Tibial artery (tissue), 4 donors: ENCODE data around the gene FOXJ2.

Experiments used
- DNase-seq, 2 donors: peaks; one replicate each; pipeline ENCODE4 v3.0.0-alpha.2; 2019
- H3K27ac ChIP-seq, 2 donors: fragments of 200-600 bp; sonication (generic) in 1 of 2; 1 replicate in 1 of 2; 2 replicates in 1 of 2; pipeline ENCODE4 v1.5.1; 2018 to 2019; ENCODE audit warnings: mild to moderate bottlenecking in 1 of 2
- H3K27me3 ChIP-seq, 2 donors: fragments of 200-600 bp; sonication (generic) in 1 of 2; one replicate each; pipeline versions ENCODE4 v1.5.1 to v1.6.0; 2016 to 2019
- H3K36me3 ChIP-seq, 3 donors: fragments of 200-600 bp; sonication (generic) in 2 of 3; one replicate each; pipeline ENCODE4 v1.5.1; 2016 to 2019; ENCODE audit warnings: mild to moderate bottlenecking in 2 of 3
- H3K4me1 ChIP-seq, 4 donors: fragments of 200-600 bp; sonication (generic) in 2 of 4; 1 replicate in 3 of 4; 2 replicates in 1 of 4; pipeline ENCODE4 v1.5.1; 2016 to 2019
- H3K4me3 ChIP-seq, 2 donors: fragments of 200-600 bp; sonication (generic) in 1 of 2; 1 replicate in 1 of 2; 2 replicates in 1 of 2; pipeline ENCODE4 v1.5.1; 2018 to 2019; ENCODE audit warnings: mild to moderate bottlenecking in 2 of 2
- H3K9me3 ChIP-seq, 3 donors: fragments of 200-600 bp; sonication (generic) in 1 of 3; one replicate each; pipeline ENCODE4 v1.5.1; 2016 to 2019
- CTCF ChIP-seq, 2 experiments: fragments of 200-600 bp in 1 of 2; fragments of 450-650 bp in 1 of 2; IDR thresholded peaks; one replicate each; pipeline ENCODE4 v1.5.1; 2017 to 2019; ENCODE audit warnings: antibody characterized with exemption in 2 of 2, mild to moderate bottlenecking in 1 of 2, moderate library complexity in 1 of 2
- intact Hi-C: fragments of 100-400 bp; cut with DNase I; formaldehyde crosslinking; loops from one replicate; pipeline ENCODE4 v1.15.0; 2023; ENCODE audit warnings: low total_unique reads

FOXJ2 gene

GRCh38 chr12:8050600-8051250, 18.2 kb downstream of the FOXJ2 start:
- no peaks in the 10 kb centered on the region for H3K4me1 ChIP-seq
- H3K9me3 ChIP-seq, result no peaks in the 10 kb centered on the region
- intact Hi-C loops, result no loop called here
- H3K27me3 ChIP-seq, result no peaks in the 10 kb centered on the region
- no peak for TF ChIP-seq CTCF (IDR thresholded peaks at IDR 0.05)
- H3K36me3 ChIP-seq, result peaks cover 94 to 97% (median 94%) of the 10 kb centered on the region in 3 donors
- H3K27ac ChIP-seq, result no peak overlapping the region
- H3K4me3 ChIP-seq, result no peak overlapping the region
- no peak for DNase-seq

GRCh38 chr12:8052679-8053078, 20.2 kb downstream of the FOXJ2 start:
- intact Hi-C loops, result no loop called here
- H3K4me1 ChIP-seq, result no peaks in the 10 kb centered on the region
- no peak overlapping the region for H3K4me3 ChIP-seq
- H3K36me3 ChIP-seq, result peaks cover 74 to 84% (median 80%) of the 10 kb centered on the region in 3 donors
- DNase-seq, result peak in 1 of 2 donors; percentile 47
- no peak overlapping the region for H3K27ac ChIP-seq
- no peaks in the 10 kb centered on the region for H3K27me3 ChIP-seq
- no peak for TF ChIP-seq CTCF (IDR thresholded peaks at IDR 0.05)
- no peaks in the 10 kb centered on the region for H3K9me3 ChIP-seq

- no peak for DNase-seq
- H3K27me3 ChIP-seq, result no peaks in the 10 kb centered on the region
- H3K4me1 ChIP-seq, result no peaks in the 10 kb centered on the region
- H3K4me3 ChIP-seq, result no peak overlapping the region
- no peak for TF ChIP-seq CTCF (IDR thresholded peaks at IDR 0.05)
- intact Hi-C loops, result no loop called here
- no peak overlapping the region for H3K27ac ChIP-seq
- peaks cover 53 to 63% (median 58%) of the 10 kb centered on the region in 3 donors for H3K36me3 ChIP-seq
- no peaks in the 10 kb centered on the region for H3K9me3 ChIP-seq
Observed at GRCh38 chr12:8054816-8055215, 22.3 kb downstream of the FOXJ2 start.

- no peaks in the 10 kb centered on the region for H3K4me1 ChIP-seq
- no peaks in the 10 kb centered on the region for H3K27me3 ChIP-seq
- intact Hi-C loops, result no loop called here
- H3K4me3 ChIP-seq, result no peak overlapping the region
- no peak for TF ChIP-seq CTCF (IDR thresholded peaks at IDR 0.05)
- H3K27ac ChIP-seq, result no peak overlapping the region
- no peaks in the 10 kb centered on the region for H3K9me3 ChIP-seq
- no peak for DNase-seq
- H3K36me3 ChIP-seq, result peaks cover 30 to 38% (median 36%) of the 10 kb centered on the region in 3 donors
Observed at GRCh38 chr12:8057306-8057705, 24.8 kb downstream of the FOXJ2 start.

GRCh38 chr12:8057839-8058238, 25.3 kb downstream of the FOXJ2 start:
- no peaks in the 10 kb centered on the region for H3K27me3 ChIP-seq
- no peak for TF ChIP-seq CTCF (IDR thresholded peaks at IDR 0.05)
- H3K4me1 ChIP-seq, result no peaks in the 10 kb centered on the region
- DNase-seq, result no peak
- no peak overlapping the region for H3K27ac ChIP-seq
- intact Hi-C loops, result no loop called here
- H3K36me3 ChIP-seq, result peaks cover 24 to 32% (median 30%) of the 10 kb centered on the region in 3 donors
- H3K9me3 ChIP-seq, result no peaks in the 10 kb centered on the region
- no peak overlapping the region for H3K4me3 ChIP-seq
